Spleen (tissue), 11 donors: ENCODE measurements around the gene COL28A1. TPM values are rescaled to one million over a fixed set of nuclear protein-coding genes. Genes with fewer than 3 reads are reported as not detected.

Experiments used
- DNase-seq: peaks from one replicate; pipeline ENCODE4 v3.0.0-alpha.2; 2020
- H3K27ac ChIP-seq, 8 donors: fragments of 200-600 bp; sonication (generic) in 7 of 8; 1 replicate in 4 of 8; 2 replicates in 4 of 8; pipeline versions ENCODE4 v1.5.0 to v1.8.0; 2016 to 2021; ENCODE audit warnings: inconsistent platforms in 4 of 8, mild to moderate bottlenecking in 4 of 8, moderate library complexity in 1 of 8
- H3K27me3 ChIP-seq, 7 donors: fragments of 200-600 bp; sonication (generic) in 6 of 7; replicated peaks in 1 of 7; 1 replicate in 4 of 7; 2 replicates in 3 of 7; pipeline versions ENCODE4 v1.5.0 to v1.8.0; 2016 to 2021; ENCODE audit warnings: inconsistent platforms in 3 of 7, mild to moderate bottlenecking in 1 of 7
- H3K36me3 ChIP-seq, 6 donors: fragments of 200-600 bp; sonication (generic) in 5 of 6; 1 replicate in 4 of 6; 2 replicates in 2 of 6; pipeline versions ENCODE4 v1.5.0 to v1.8.0; 2016 to 2021; ENCODE audit warnings: inconsistent platforms in 2 of 6
- H3K4me1 ChIP-seq, 6 donors: fragments of 200-600 bp; sonication (generic) in 5 of 6; 1 replicate in 3 of 6; 2 replicates in 3 of 6; pipeline versions ENCODE4 v1.5.0 to v1.8.0; 2016 to 2021; ENCODE audit warnings: inconsistent platforms in 3 of 6
- H3K4me3 ChIP-seq, 8 donors: fragments of 200-600 bp; sonication (generic) in 7 of 8; 1 replicate in 4 of 8; 2 replicates in 4 of 8; pipeline versions ENCODE4 v1.5.0 to v1.8.0; 2016 to 2021; ENCODE audit warnings: inconsistent platforms in 4 of 8, mild to moderate bottlenecking in 4 of 8, moderate library complexity in 2 of 8
- H3K9me3 ChIP-seq, 8 donors: fragments of 200-600 bp; sonication (generic) in 7 of 8; 1 replicate in 4 of 8; 2 replicates in 4 of 8; pipeline versions ENCODE4 v1.5.0 to v1.8.0; 2016 to 2021; ENCODE audit warnings: inconsistent platforms in 4 of 8
- CTCF ChIP-seq, 11 experiments: fragments of 200-600 bp in 7 of 11; fragments of 450-650 bp in 4 of 11; sonication (generic) in 4 of 11; IDR thresholded peaks in 8 of 11; conservative IDR thresholded peaks in 3 of 11; 1 replicate in 7 of 11; 2 replicates in 4 of 11; pipeline versions ENCODE4 v1.4.0 to v1.8.0; 2016 to 2021; ENCODE audit warnings: antibody characterized with exemption in 11 of 11, inconsistent platforms in 4 of 11, mild to moderate bottlenecking in 1 of 11
- POLR2A ChIP-seq, 3 donors: fragments of 450-650 bp; IDR thresholded peaks; one replicate each; pipeline ENCODE4 v1.5.1; 2017; ENCODE audit warnings: antibody characterized with exemption in 3 of 3, mild to moderate bottlenecking in 1 of 3
- POLR2AphosphoS5 ChIP-seq, 3 donors: sonication (generic); formaldehyde crosslinking; IDR thresholded peaks; one replicate each; pipeline ENCODE4 v1.5.1; 2017; ENCODE audit warnings: antibody characterized with exemption in 3 of 3
- WGBS, 5 donors: extraction: QIAGEN DNeasy Blood & Tissue Kit in 3 of 5; methylation state at CpG; one replicate each; pipeline versions ENCODE4 v1.1.5 to v1.1.7; 2013 to 2018; 5-methylcytosine and 5-hydroxymethylcytosine counted together
- intact Hi-C: fragments of 100-400 bp; cut with DNase I; formaldehyde crosslinking; loops from one replicate; pipeline ENCODE4 v1.15.0; 2023; ENCODE audit warnings: low total_unique reads
- polyA plus RNA-seq, 3 donors: library from polyadenylated mRNA; stranded (reverse); fragments of 200-250 nt; gene quantifications; one replicate each; pipeline ENCODE4 v1.2.1, GENCODE V29; 2013
- total RNA-seq, 7 donors: library from RNA; depleted of rRNA in 3 of 7; stranded (reverse); fragments of >200 nt in 3 of 7; fragmentation: NEBNext Ultra II Directional in 4 of 7; extraction: Animal tissue kit (Norgen Biotek cat#: 25700) in 4 of 7; gene quantifications; one replicate each; pipeline versions ENCODE4 v1.1.0 to v1.2.1, GENCODE V29; 2016 to 2021
- donor health status: healthy with polysubstance abuse.
- donor health status: DM: no; HTN: no; CAD: no; lungs with moderate emphysema.
- donor health status: DM: no; HTN: no; CAD: no.
- donor health status: Bipolar disorder and iron deficiency.
- donor health status: healthy.
- donor health status: DM: no; HTN: no; CAD: no.
- donor health status: DM: yes; HTN: yes; CAD: no.

COL28A1 gene
- total and polyA plus RNA-seq, 10 donors: 0.08 to 1.6 (median 0.51) TPM

DNA sequence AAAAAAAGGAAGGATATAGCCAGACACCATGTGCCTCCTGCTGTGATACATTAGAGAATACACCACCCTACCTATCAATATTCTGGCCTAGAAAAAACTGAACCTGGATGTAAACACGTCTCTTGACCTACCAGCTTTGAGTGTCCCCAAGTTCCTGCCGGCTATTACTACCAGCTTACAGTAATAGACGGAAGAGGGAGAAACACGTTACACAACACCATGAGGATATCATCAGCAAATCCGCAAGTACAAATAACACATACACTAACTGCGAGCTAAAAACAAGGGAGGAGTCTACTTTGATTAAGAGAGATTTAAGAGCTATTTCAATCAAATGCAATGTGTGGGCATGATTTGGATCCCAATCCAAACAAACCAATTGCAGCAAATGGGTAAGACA, 113.0 kb downstream of the COL28A1 start:
- no peaks in the 10 kb centered on the region for H3K27me3 ChIP-seq
- peak overlapping the region in 1 of 8 donors; percentile 22 for H3K27ac ChIP-seq
- peaks cover 0 to 21% (median 10%) of the 10 kb centered on the region in 6 donors for H3K4me1 ChIP-seq
- no peaks in the 10 kb centered on the region for H3K9me3 ChIP-seq
- no peaks in the 10 kb centered on the region for H3K36me3 ChIP-seq
- H3K4me3 ChIP-seq: no peak overlapping the region
- 82 to 91% (median 85%) methylated on average over 6 of the region's 6 CpGs for WGBS, 5 donors
- no peak for DNase-seq
- TF ChIP-seq POLR2A (IDR thresholded peaks at IDR 0.05): no peak
- no peak for TF ChIP-seq POLR2AphosphoS5 (IDR thresholded peaks at IDR 0.05)
- no peak for TF ChIP-seq CTCF (IDR thresholded peaks at IDR 0.05 in 8 of 11, conservative IDR thresholded peaks at IDR 0.05 in 3 of 11)
- intact Hi-C loops: loop anchor here (10.0 kb wide), 1 partner anchor 238 kb away; the partner anchor contains the start of gene C1GALT1

GRCh38 chr7:7421826-7422225, 113.8 kb downstream of the COL28A1 start:
- Histone ChIP-seq H3K36me3 (no peaks in the 10 kb centered on the region), H3K4me1 (peaks cover 0 to 24% (median 11%) of the 10 kb centered on the region in 6 donors), H3K4me3 (no peak overlapping the region), H3K9me3 (no peaks in the 10 kb centered on the region), H3K27me3 (no peaks in the 10 kb centered on the region), H3K27ac (no peak overlapping the region)
- intact Hi-C loops: loop anchor here (10.0 kb wide), 1 partner anchor 237 kb away; the partner anchor contains the start of gene C1GALT1
- no peak for TF ChIP-seq POLR2AphosphoS5 (IDR thresholded peaks at IDR 0.05)
- no peak for TF ChIP-seq POLR2A (IDR thresholded peaks at IDR 0.05)
- TF ChIP-seq CTCF (IDR thresholded peaks at IDR 0.05 in 8 of 11, conservative IDR thresholded peaks at IDR 0.05 in 3 of 11): no peak
- DNase-seq: no peak
- WGBS, 5 donors: 46 to 96% (median 87%) methylated on average over 2 of the region's 2 CpGs

DNA sequence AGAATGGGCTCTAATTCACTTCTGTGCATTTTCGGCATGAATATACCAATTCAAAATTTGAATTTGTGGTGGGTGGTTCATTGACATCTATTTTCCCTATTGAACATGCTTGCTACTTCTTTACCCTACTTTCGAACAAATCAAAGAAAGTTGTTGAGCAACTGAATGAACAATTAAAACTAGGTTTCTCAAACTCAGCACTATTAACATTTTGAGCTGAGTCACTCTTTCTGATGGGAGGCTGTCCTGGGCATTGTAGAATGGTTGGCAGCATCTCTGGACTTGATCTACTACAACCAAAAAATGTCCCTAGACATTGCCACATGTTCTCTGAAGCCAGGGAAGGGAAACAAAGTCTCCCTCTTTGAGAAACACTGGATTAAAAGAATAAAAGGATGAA, 116.7 kb downstream of the COL28A1 start:
- TF ChIP-seq CTCF (IDR thresholded peaks at IDR 0.05 in 8 of 11, conservative IDR thresholded peaks at IDR 0.05 in 3 of 11): no peak
- TF ChIP-seq POLR2AphosphoS5 (IDR thresholded peaks at IDR 0.05): no peak
- no peak for TF ChIP-seq POLR2A (IDR thresholded peaks at IDR 0.05)
- no peak for DNase-seq
- 94 to 96% (median 95%) methylated on average over 2 of the region's 2 CpGs for WGBS, 5 donors
- Histone ChIP-seq H3K27ac (no peak overlapping the region), H3K36me3 (no peaks in the 10 kb centered on the region), H3K4me3 (no peak overlapping the region), H3K4me1 (peaks cover 0 to 17% (median 3%) of the 10 kb centered on the region in 6 donors), H3K9me3 (no peaks in the 10 kb centered on the region), H3K27me3 (no peaks in the 10 kb centered on the region)
- intact Hi-C loops: no loop called here

GRCh38 chr7:7417851-7418250, 117.8 kb downstream of the COL28A1 start:
- 43 to 69% (median 51%) methylated on average over 3 of the region's 3 CpGs for WGBS, 5 donors
- Histone ChIP-seq H3K9me3 (no peaks in the 10 kb centered on the region), H3K27me3 (no peaks in the 10 kb centered on the region), H3K4me1 (peaks cover 0 to 16% (median 3%) of the 10 kb centered on the region in 6 donors), H3K27ac (peak overlapping the region in 4 of 8 donors; percentile 47 to 61 (median 54)), H3K36me3 (no peaks in the 10 kb centered on the region), H3K4me3 (peak overlapping the region in 1 of 8 donors; percentile 30)
- intact Hi-C loops: no loop called here
- TF ChIP-seq CTCF (IDR thresholded peaks at IDR 0.05 in 8 of 11, conservative IDR thresholded peaks at IDR 0.05 in 3 of 11): no peak
- TF ChIP-seq POLR2A (IDR thresholded peaks at IDR 0.05): no peak
- no peak for TF ChIP-seq POLR2AphosphoS5 (IDR thresholded peaks at IDR 0.05)
- no peak for DNase-seq
